ENCODE measurements around the gene DLG2.

GRCh38 chr11:84923489-84923888 lies 703.7 kb downstream of the DLG2 start:
- TF ChIP-seq EZH2 (IDR thresholded peaks at IDR 0.05; ENCODE audit: borderline replicate concordance, low read length) (no peak), CTCF (conservative IDR thresholded peaks at IDR 0.05 in 1 of 2, IDR thresholded peaks at IDR 0.05 in 1 of 2; ENCODE audit: extremely low read depth in 1 of 2, insufficient read depth in 1 of 2, low read depth in 1 of 2, low read length in 2 of 2) (no peak)
